ENCODE results near the gene RASSF7. TPM values are rescaled to one million over a fixed set of nuclear protein-coding genes. Genes with fewer than 3 reads are reported as not detected.

RASSF7 gene
- total and polyA plus RNA-seq, 2 experiments from 2014 or later, result 11.9 to 18.8 TPM

- Histone ChIP-seq H3F3A (ENCODE audit: insufficient read depth) (0 out of 2 replicates have a peak, but pooled peaks cover 5% of the 10 kb centered on the region), H3K9ac (no peak overlapping the region), H4K20me1 (ENCODE audit: insufficient read depth) (no peaks in the 10 kb centered on the region), H3K4me3 (no peak overlapping the region), H3K27ac (no peak overlapping the region), H3K9me3 (ENCODE audit: low read depth) (no peaks in the 10 kb centered on the region), H3K27me3 (replicated peaks; ENCODE audit: insufficient read depth) (no peaks in the 10 kb centered on the region), H3K4me1 (ENCODE audit: insufficient read depth) (no peaks in the 10 kb centered on the region), H3K36me3 (ENCODE audit: low read depth) (no peaks in the 10 kb centered on the region), H2AFZ (no peak overlapping the region), H3K79me2 (ENCODE audit: insufficient read depth) (peaks cover 14% of the 10 kb centered on the region), H3K4me2 (ENCODE audit: unreplicated experiment) (no peak overlapping the region), H3K9me2 (ENCODE audit: insufficient read depth) (no peaks in the 10 kb centered on the region)
- in situ Hi-C loops (cut with MboI), result no loop called here
- no peak for TF ChIP-seq EZH2 (IDR thresholded peaks at IDR 0.05; ENCODE audit: insufficient read depth, poor library complexity, severe bottlenecking)
- TF ChIP-seq EZH2phosphoT487 (IDR thresholded peaks at IDR 0.05; ENCODE audit: insufficient read depth, low read depth), result no peak
- no peak for DNase-seq
- 90 to 92% methylated on average over 19 to 20 of the region's 20 CpGs for WGBS, 2 experiments (ENCODE audit: low coverage in 1 of 2, low lambda C conversion rate in 2 of 2, missing lambda C conversion rate in 2 of 2)
Measured at GRCh38 chr11:538431-539051, 22.2 kb upstream of the RASSF7 start.

GRCh38 chr11:539971-540481 is 20.7 kb upstream of the RASSF7 start:
- 88 to 91% methylated on average over 8 of the region's 8 CpGs for WGBS, 2 experiments (ENCODE audit: low coverage in 1 of 2, low lambda C conversion rate in 2 of 2, missing lambda C conversion rate in 2 of 2)

GRCh38 chr11:540583-541432 is 20.0 kb upstream of the RASSF7 start:
- no peaks in the 10 kb centered on the region for H3K9me2 ChIP-seq (ENCODE audit: insufficient read depth)
- no peak overlapping the region for H3K4me2 ChIP-seq (ENCODE audit: unreplicated experiment)
- no peaks in the 10 kb centered on the region for H3K9me3 ChIP-seq (ENCODE audit: low read depth)
- DNase-seq, result no peak
- H3K27ac ChIP-seq, result no peak overlapping the region
- H3K4me3 ChIP-seq, result no peak overlapping the region
- no peak overlapping the region for H2AFZ ChIP-seq
- 82 to 84% methylated on average over 17 to 23 of the region's 23 CpGs for WGBS, 2 experiments (ENCODE audit: low coverage in 1 of 2, low lambda C conversion rate in 2 of 2, missing lambda C conversion rate in 2 of 2)
- no peak overlapping the region for H3K9ac ChIP-seq
- H3K27me3 ChIP-seq (replicated peaks; ENCODE audit: insufficient read depth), result no peaks in the 10 kb centered on the region
- 0 out of 2 replicates have a peak, but pooled peaks cover 5% of the 10 kb centered on the region for H3F3A ChIP-seq (ENCODE audit: insufficient read depth)
- H3K79me2 ChIP-seq (ENCODE audit: insufficient read depth), result no peaks in the 10 kb centered on the region
- no peaks in the 10 kb centered on the region for H3K4me1 ChIP-seq (ENCODE audit: insufficient read depth)
- no peaks in the 10 kb centered on the region for H4K20me1 ChIP-seq (ENCODE audit: insufficient read depth)
- in situ Hi-C loops (cut with MboI), result no loop called here
- TF ChIP-seq EZH2phosphoT487 (IDR thresholded peaks at IDR 0.05; ENCODE audit: insufficient read depth, low read depth) (no peak), EZH2 (IDR thresholded peaks at IDR 0.05; ENCODE audit: insufficient read depth, poor library complexity, severe bottlenecking) (no peak)
- no peaks in the 10 kb centered on the region for H3K36me3 ChIP-seq (ENCODE audit: low read depth)

More at GRCh38 chr11:539971-540481, 20.7 kb upstream of the RASSF7 start:
- Histone ChIP-seq H2AFZ (no peak overlapping the region), H3K9me2 (ENCODE audit: insufficient read depth) (no peaks in the 10 kb centered on the region), H3F3A (ENCODE audit: insufficient read depth) (0 out of 2 replicates have a peak, but pooled peaks cover 5% of the 10 kb centered on the region), H3K9me3 (ENCODE audit: low read depth) (no peaks in the 10 kb centered on the region), H3K27ac (no peak overlapping the region), H3K79me2 (ENCODE audit: insufficient read depth) (no peaks in the 10 kb centered on the region), H3K36me3 (ENCODE audit: low read depth) (no peaks in the 10 kb centered on the region), H3K9ac (no peak overlapping the region), H3K27me3 (replicated peaks; ENCODE audit: insufficient read depth) (no peaks in the 10 kb centered on the region), H3K4me1 (ENCODE audit: insufficient read depth) (no peaks in the 10 kb centered on the region), H4K20me1 (ENCODE audit: insufficient read depth) (no peaks in the 10 kb centered on the region), H3K4me3 (no peak overlapping the region), H3K4me2 (ENCODE audit: unreplicated experiment) (no peak overlapping the region)
- TF ChIP-seq EZH2 (IDR thresholded peaks at IDR 0.05; ENCODE audit: insufficient read depth, poor library complexity, severe bottlenecking), result no peak
- TF ChIP-seq EZH2phosphoT487 (IDR thresholded peaks at IDR 0.05; ENCODE audit: insufficient read depth, low read depth), result no peak
- no peak for DNase-seq
- in situ Hi-C loops (cut with MboI), result no loop called here

- in situ Hi-C loops (cut with MboI), result no loop called here
- WGBS, 2 experiments (ENCODE audit: low coverage in 1 of 2, low lambda C conversion rate in 2 of 2, missing lambda C conversion rate in 2 of 2), result 82 to 86% methylated on average over 18 to 20 of the region's 20 CpGs
Measured at GRCh38 chr11:541433-541885, 19.3 kb upstream of the RASSF7 start.

More at GRCh38 chr11:541433-541885, 19.3 kb upstream of the RASSF7 start:
- Histone ChIP-seq H3K27me3 (replicated peaks; ENCODE audit: insufficient read depth) (no peaks in the 10 kb centered on the region), H3K4me2 (ENCODE audit: unreplicated experiment) (no peak overlapping the region), H3K79me2 (ENCODE audit: insufficient read depth) (no peaks in the 10 kb centered on the region), H4K20me1 (ENCODE audit: insufficient read depth) (no peaks in the 10 kb centered on the region), H3K9me2 (ENCODE audit: insufficient read depth) (no peaks in the 10 kb centered on the region), H3F3A (ENCODE audit: insufficient read depth) (0 out of 2 replicates have a peak, but pooled peaks cover 5% of the 10 kb centered on the region), H3K9me3 (ENCODE audit: low read depth) (no peaks in the 10 kb centered on the region), H3K9ac (no peak overlapping the region), H3K4me3 (no peak overlapping the region), H3K27ac (no peak overlapping the region), H2AFZ (no peak overlapping the region), H3K4me1 (ENCODE audit: insufficient read depth) (no peaks in the 10 kb centered on the region), H3K36me3 (ENCODE audit: low read depth) (no peaks in the 10 kb centered on the region)
- TF ChIP-seq EZH2phosphoT487 (IDR thresholded peaks at IDR 0.05; ENCODE audit: insufficient read depth, low read depth), result no peak
- TF ChIP-seq EZH2 (IDR thresholded peaks at IDR 0.05; ENCODE audit: insufficient read depth, poor library complexity, severe bottlenecking), result no peak
- no peak for DNase-seq

Data from GM23248 (cell line).